SK-N-MC (cell line): ENCODE measurements around the gene PDE9A.

Experiments
- EZH2 ChIP-seq: fragments of 200-600 bp; sonication (generic); IDR thresholded peaks from one replicate; pipeline ENCODE4 v1.6.1; 2017; ENCODE audit warnings: antibody characterized with exemption
- POLR2AphosphoS5 ChIP-seq: IDR thresholded peaks from 2 replicates; pipeline ENCODE4 v1.6.1; 2012; ENCODE audit warnings: mild to moderate bottlenecking, low read depth, low read length, borderline replicate concordance

DNA sequence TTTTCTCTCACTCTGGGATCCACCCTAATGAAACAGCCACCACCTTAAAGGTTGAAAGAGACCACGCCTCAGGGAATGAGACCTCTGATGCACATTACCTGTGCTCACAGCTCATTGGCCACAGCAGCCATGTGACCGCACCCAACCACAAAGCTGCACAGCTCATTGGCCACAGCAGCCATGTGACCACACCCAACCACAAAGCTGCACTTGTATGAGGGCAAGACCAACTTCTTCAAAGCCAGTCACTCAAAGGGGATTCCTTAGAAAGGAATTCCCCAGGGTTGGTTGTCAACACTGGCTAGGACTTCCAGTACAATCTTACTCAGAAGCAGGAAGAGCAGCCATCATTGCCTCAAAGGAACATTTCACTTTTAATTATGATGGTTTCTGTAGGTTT is 43.6 kb upstream of the PDE9A start:
- no peak for TF ChIP-seq EZH2
- TF ChIP-seq POLR2AphosphoS5, result no peak
